Bronchial epithelial cell (primary cell): ENCODE measurements around the gene FKRP. TPM values are rescaled to one million over a fixed set of nuclear protein-coding genes. Genes with fewer than 3 reads are reported as not detected.

Experiments
- DNase-seq: peaks from one replicate; pipeline ENCODE4 v3.0.0-alpha.2; 2010; ENCODE audit warnings: low read depth
- FAIRE-seq: peaks from 2 replicates; lab custom pipeline; 2011; peaks lifted over from hg19 to GRCh38; lab: Jason Lieb, UNC
- H3K27me3 ChIP-seq: 2 replicates; pipeline ENCODE4 v1.5.1; 2011; ENCODE audit warnings: low read length; ENCODE audit not compliant: control insufficient read depth, insufficient read depth
- H3K36me3 ChIP-seq: 2 replicates; pipeline ENCODE4 v1.5.1; 2011; ENCODE audit warnings: low read length; ENCODE audit not compliant: control insufficient read depth, insufficient read depth
- H3K4me3 ChIP-seq: 2 replicates; pipeline ENCODE4 v1.5.1; 2011; ENCODE audit warnings: mild to moderate bottlenecking, low read depth, low read length, control low read depth
- total RNA-seq: library from RNA; depleted of rRNA; stranded (reverse); fragments of >200 nt; gene quantifications from 2 replicates; pipeline ENCODE4 v1.2.1, GENCODE V29; 2014
- TF ChIP-seq, protein P1 (sequence below): IDR thresholded peaks from 2 replicates; pipeline ENCODE4 v1.5.1; 2011; ENCODE audit warnings: mild to moderate bottlenecking, moderate library complexity, low read length, control low read depth, inconsistent platforms; ENCODE audit not compliant: insufficient read depth, severe bottlenecking

Gene FKRP
- total RNA-seq, 1 donor from 2014 or later: 5.8 TPM

DNA sequence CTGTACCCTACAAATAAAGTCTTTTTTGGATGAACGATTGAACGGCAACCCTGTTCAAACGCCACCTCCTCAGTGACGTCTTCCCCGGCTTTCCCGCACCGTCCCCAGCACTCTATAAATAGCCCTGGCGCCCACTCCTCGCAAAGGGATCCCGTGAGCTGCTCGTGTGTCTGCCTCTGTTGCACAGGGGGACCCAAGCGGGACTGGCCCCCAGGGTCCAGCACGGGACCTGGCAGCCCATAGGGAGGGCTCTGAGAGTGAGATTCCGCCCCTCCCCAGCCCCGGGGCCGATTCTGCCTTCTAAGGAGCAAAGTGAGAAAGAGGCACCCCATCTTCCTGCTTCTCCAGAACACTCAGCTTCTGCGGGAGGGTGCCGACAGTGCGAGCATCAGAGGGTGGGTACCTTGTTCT lies 8.1 kb upstream of the FKRP start:
- Histone ChIP-seq H3K27me3 (no peaks in the 10 kb centered on the region), H3K4me3 (no peak overlapping the region), H3K36me3 (peaks cover 40% of the 10 kb centered on the region)
- FAIRE-seq (no peak), DNase-seq (no peak)
- TF ChIP-seq, protein P1, sequence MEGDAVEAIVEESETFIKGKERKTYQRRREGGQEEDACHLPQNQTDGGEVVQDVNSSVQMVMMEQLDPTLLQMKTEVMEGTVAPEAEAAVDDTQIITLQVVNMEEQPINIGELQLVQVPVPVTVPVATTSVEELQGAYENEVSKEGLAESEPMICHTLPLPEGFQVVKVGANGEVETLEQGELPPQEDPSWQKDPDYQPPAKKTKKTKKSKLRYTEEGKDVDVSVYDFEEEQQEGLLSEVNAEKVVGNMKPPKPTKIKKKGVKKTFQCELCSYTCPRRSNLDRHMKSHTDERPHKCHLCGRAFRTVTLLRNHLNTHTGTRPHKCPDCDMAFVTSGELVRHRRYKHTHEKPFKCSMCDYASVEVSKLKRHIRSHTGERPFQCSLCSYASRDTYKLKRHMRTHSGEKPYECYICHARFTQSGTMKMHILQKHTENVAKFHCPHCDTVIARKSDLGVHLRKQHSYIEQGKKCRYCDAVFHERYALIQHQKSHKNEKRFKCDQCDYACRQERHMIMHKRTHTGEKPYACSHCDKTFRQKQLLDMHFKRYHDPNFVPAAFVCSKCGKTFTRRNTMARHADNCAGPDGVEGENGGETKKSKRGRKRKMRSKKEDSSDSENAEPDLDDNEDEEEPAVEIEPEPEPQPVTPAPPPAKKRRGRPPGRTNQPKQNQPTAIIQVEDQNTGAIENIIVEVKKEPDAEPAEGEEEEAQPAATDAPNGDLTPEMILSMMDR: no peak

- FAIRE-seq (no peak), DNase-seq (no peak)
- TF ChIP-seq, protein P1: no peak
These were observed 6.5 kb upstream of the FKRP start for GRCh38 chr19:46739290-46739771.

DNA sequence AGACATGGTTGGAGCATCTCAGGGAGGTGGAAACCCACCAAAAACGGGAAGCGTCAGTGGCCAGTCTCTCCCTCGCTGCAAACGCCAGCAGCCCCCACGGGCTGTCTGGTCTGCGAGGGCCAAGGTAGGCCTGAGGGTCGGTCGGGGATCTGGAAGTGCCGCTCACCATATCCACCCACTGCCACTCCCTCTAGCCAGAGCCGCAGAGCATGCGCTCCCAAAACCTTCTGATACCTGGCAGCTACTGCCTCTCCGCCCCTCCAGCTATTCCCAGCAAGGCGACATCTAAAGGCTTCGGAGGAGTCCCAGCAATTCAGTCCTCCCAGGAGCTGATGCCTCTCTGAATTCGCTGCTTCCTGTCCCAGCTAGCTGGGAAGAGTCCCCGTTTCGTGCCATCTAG lies 4.4 kb upstream of the FKRP start:
- Histone ChIP-seq H3K4me3 (no peak overlapping the region), H3K36me3 (peaks cover 27% of the 10 kb centered on the region), H3K27me3 (no peaks in the 10 kb centered on the region)
- DNase-seq (no peak), FAIRE-seq (no peak)
- TF ChIP-seq, protein P1: no peak

More at GRCh38 chr19:46739290-46739771, 6.5 kb upstream of the FKRP start:
- H3K27me3 ChIP-seq: no peaks in the 10 kb centered on the region
- no peak overlapping the region for H3K4me3 ChIP-seq
- peaks cover 28% of the 10 kb centered on the region for H3K36me3 ChIP-seq

- Histone ChIP-seq H3K4me3 (no peak overlapping the region), H3K36me3 (peaks cover 16% of the 10 kb centered on the region), H3K27me3 (no peaks in the 10 kb centered on the region)
- DNase-seq (no peak), FAIRE-seq (no peak)
- TF ChIP-seq, protein P1: no peak
These were observed 2.9 kb upstream of the FKRP start for GRCh38 chr19:46742926-46743480.

DNA sequence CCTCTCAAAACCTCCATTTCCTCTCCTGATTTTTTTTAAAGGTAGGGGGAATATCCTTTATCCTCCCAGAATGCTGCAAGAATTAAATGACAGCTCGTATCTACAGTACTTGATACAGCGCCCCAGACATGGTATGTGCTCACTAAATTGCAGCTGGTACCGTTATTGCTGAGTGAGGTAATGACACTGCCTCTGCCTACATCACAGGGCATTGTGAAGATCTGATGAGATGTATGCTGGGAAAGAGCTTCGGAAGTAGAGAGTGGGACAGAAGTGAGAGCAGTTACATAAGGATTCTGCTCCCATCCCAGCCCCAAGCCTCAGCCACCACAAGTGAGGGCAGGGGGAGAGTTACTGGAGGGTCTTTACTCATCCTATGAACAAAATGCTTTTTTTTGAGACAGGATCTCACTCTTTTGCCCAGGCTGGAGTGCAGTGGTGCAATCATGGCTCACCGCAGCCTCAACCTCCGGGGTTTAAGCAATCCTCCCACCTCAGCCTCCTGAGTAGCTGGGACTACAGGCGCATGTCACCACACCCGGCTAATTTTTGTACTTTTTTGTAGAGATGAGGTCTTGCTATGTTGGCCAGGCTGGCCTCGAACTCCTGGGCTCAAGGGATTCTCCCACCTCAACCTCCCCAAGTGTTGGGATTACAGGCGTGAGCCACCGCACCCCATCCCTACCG lies 1.7 kb upstream of the FKRP start:
- DNase-seq: no peak
- TF ChIP-seq, protein P1: no peak
- no peaks in the 10 kb centered on the region for H3K27me3 ChIP-seq
- H3K4me3 ChIP-seq: no peak overlapping the region
- peaks cover 9% of the 10 kb centered on the region for H3K36me3 ChIP-seq
- FAIRE-seq: peak; percentile 18
